Small intestine (tissue), 7 donors: ENCODE results near the gene EEF1A2. TPM values are rescaled to one million over a fixed set of nuclear protein-coding genes. Genes with fewer than 3 reads are reported as not detected.
A peak's percentile ranks its signal among the peaks of the same experiment; 100 is the strongest.

Experiments used
- DNase-seq, 2 donors: peaks; one replicate each; pipeline versions ENCODE4 v3.0.0 to v3.0.0-alpha.2; 2013
- FAIRE-seq: peaks from 2 replicates; lab custom pipeline; 2012; peaks lifted over from hg19 to GRCh38; lab: Jason Lieb, UNC
- H3K27ac ChIP-seq, 3 donors: one replicate each; pipeline ENCODE4 v1.5.1; 2013; ENCODE audit warnings: low read length in 2 of 3, mild to moderate bottlenecking in 2 of 3, control low read depth in 1 of 3, inconsistent platforms in 1 of 3, low read depth in 1 of 3, moderate library complexity in 1 of 3
- H3K27me3 ChIP-seq, 3 donors: one replicate each; pipeline ENCODE4 v1.6.1; 2013; ENCODE audit warnings: low read length in 3 of 3, inconsistent platforms in 1 of 3; ENCODE audit not compliant: control insufficient read depth in 3 of 3, insufficient read depth in 3 of 3
- H3K36me3 ChIP-seq, 3 donors: one replicate each; pipeline ENCODE4 v1.6.1; 2013; ENCODE audit warnings: low read length in 3 of 3, inconsistent platforms in 1 of 3, low read depth in 1 of 3, mild to moderate bottlenecking in 1 of 3, moderate library complexity in 1 of 3; ENCODE audit not compliant: control insufficient read depth in 3 of 3, insufficient read depth in 2 of 3
- H3K4me1 ChIP-seq, 3 donors: one replicate each; pipeline ENCODE4 v1.6.1; 2013; ENCODE audit warnings: low read length in 2 of 3, inconsistent platforms in 1 of 3, low read depth in 1 of 3, mild to moderate bottlenecking in 1 of 3, moderate library complexity in 1 of 3; ENCODE audit not compliant: control insufficient read depth in 3 of 3, insufficient read depth in 2 of 3
- H3K4me3 ChIP-seq, 3 donors: one replicate each; pipeline ENCODE4 v1.5.1; 2013; ENCODE audit warnings: low read length in 3 of 3, control low read depth in 1 of 3, inconsistent platforms in 1 of 3, low read depth in 1 of 3, mild to moderate bottlenecking in 1 of 3, moderate library complexity in 1 of 3
- H3K9me3 ChIP-seq, 2 donors: one replicate each; pipeline ENCODE4 v1.6.1; 2013; ENCODE audit warnings: low read depth in 1 of 2, low read length in 1 of 2; ENCODE audit not compliant: control insufficient read depth in 2 of 2, insufficient read depth in 1 of 2
- WGBS, 3 donors: extraction: QIAGEN DNeasy Blood & Tissue Kit; methylation state at CpG; one replicate each; pipeline ENCODE4 v1.1.7; 2013; 5-methylcytosine and 5-hydroxymethylcytosine counted together
- polyA plus RNA-seq, 4 donors: library from polyadenylated mRNA; stranded (reverse) in 3 of 4; unstranded in 1 of 4; fragments of 200-250 nt in 3 of 4; fragments of 120-200 nt in 1 of 4; gene quantifications; one replicate each; pipeline versions ENCODE4 v1.2.1 to v1.2.3, GENCODE V29; 2013
- donor health status: healthy with polysubstance abuse.
- donor health status: control.
- donor health status: control.
- donor health status: Bipolar disorder and iron deficiency.
- donor health status: healthy.

Gene EEF1A2
- polyA plus RNA-seq, 4 donors = 3.1 to 18.6 (median 9.7) TPM

DNA sequence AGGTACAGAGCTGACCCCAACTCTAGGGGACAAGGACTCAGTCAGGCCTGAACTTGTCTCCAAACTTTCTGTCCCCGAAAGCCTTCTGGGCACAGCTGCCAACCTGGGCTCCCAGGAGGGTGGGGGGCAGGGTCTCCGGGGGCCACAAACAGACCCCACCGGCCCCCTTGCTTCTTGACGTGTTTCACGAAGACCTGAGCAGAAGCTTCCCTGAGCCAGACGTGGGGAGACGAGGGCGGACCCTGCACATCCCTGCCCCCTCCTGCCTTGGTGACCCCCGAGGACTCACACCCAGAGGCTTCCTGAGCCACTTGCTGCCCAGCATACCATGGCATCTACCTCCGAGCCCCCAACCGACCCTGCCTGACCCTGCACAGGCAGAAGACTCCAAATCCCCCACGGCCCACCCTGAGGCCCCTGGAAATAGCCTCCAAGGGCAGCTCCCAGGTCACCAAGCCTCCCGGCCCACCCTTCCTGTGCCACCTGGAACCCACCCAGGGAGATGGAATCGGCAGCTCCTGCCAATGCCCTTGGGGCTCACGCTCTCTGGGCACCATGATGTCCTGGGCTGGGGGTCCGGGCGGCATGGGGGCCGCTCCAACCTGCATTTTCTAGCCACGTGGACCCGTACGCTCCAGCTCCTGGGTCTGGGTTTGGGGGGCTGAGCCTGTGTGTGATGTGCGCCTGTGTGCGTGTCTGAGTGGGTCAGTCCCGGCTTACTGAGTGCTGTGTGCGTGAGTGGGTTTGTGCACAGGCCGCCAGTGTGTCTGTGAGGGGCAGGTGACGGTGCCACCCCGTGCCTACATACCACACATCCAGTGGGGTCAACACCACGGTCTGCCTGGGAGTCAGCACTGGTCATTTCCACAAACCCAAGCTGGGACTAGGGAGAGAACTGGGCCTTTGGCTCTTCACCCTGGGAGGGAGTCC is 40.8 kb upstream of the EEF1A2 start:
- Histone ChIP-seq H3K4me1 (peaks cover 0 to 25% (median 2%) of the 10 kb centered on the region in 3 donors), H3K27me3 (peaks cover 0 to 4% (median 0%) of the 10 kb centered on the region in 3 donors), H3K36me3 (no peaks in the 10 kb centered on the region), H3K4me3 (no peak overlapping the region), H3K27ac (no peak overlapping the region), H3K9me3 (no peaks in the 10 kb centered on the region)
- WGBS, 3 donors = 83 to 88% (median 85%) methylated on average over 29 of the region's 29 CpGs
- DNase-seq = no peak
- FAIRE-seq = no peak

DNA sequence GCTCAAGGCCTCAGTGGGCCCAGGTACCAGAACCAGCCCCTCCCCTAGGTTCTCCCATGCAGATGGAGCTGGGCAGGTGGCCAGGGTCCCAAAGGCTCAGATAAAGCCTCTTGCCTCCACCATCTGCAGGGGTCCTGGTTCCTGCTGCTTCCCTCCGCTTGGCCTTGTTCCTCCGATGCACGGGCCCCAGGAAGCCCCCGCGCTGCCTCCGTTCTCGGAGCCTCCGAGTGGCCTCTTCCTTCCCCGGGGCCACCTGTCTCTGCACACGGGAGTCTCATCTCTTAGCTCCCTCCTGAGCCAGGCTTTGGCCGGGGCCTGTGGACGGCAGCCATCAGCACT is 40.2 kb upstream of the EEF1A2 start:
- Histone ChIP-seq H3K36me3 (no peaks in the 10 kb centered on the region), H3K27ac (no peak overlapping the region), H3K4me3 (no peak overlapping the region), H3K4me1 (peaks cover 0 to 22% (median 2%) of the 10 kb centered on the region in 3 donors), H3K27me3 (peaks cover 0 to 6% (median 0%) of the 10 kb centered on the region in 3 donors), H3K9me3 (no peaks in the 10 kb centered on the region)
- DNase-seq = no peak
- WGBS, 3 donors = 11 to 60% (median 28%) methylated on average over 12 of the region's 12 CpGs
- FAIRE-seq = no peak

DNA sequence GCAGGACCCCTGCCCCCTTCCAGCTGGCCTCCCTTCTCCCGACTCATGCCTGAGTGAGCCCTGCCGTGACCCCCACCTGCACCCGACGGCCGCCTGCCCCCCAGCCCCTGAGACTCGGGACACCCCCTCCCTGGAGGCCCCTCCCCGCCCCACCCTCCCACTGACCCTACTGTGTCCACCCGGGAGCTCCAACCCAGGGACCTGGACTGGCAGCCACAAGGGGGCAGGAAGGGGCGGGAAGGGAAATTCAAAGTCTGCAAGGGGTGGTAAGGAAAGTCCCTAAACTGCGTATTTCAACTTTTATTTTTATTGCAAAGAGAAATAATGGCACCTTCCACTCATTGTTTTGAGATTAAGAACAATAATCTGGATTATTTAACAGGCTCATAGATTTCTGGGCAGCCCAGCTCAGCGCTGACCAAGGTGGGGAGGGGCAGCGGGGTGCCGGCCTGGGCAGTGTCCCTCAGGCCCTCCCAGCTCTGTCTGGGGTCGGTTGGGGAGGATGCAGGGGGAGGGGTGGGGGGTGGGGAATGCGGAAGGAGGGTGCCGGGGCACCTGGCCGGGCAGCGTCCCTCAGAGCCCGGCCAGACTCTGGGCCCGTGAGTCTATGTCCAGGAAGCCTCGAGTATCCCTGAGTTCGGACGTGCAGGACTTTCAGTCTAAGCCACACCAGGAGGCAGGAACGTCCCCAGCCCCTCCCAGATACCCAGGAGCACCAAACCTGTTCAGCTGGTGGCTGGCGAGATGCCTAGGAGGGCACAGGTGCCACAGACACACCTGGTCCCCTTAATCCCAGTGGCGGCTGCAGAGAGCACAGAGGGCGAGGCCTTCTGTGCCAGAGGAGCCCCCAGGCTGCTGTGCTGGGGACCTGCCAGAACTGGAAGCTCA is 39.6 kb upstream of the EEF1A2 start:
- Histone ChIP-seq H3K4me3 (peak overlapping the region in 2 of 3 donors; percentile 5 to 17), H3K4me1 (peaks cover 0 to 23% (median 2%) of the 10 kb centered on the region in 3 donors), H3K9me3 (no peaks in the 10 kb centered on the region), H3K36me3 (no peaks in the 10 kb centered on the region), H3K27me3 (peaks cover 0 to 7% (median 0%) of the 10 kb centered on the region in 3 donors), H3K27ac (peak overlapping the region in 1 of 3 donors; percentile 89)
- 8 to 34% (median 13%) methylated on average over 26 to 27 of the region's 27 CpGs for WGBS, 3 donors
- DNase-seq = peak in 1 of 2 donors; percentile 84
- FAIRE-seq = no peak

DNA sequence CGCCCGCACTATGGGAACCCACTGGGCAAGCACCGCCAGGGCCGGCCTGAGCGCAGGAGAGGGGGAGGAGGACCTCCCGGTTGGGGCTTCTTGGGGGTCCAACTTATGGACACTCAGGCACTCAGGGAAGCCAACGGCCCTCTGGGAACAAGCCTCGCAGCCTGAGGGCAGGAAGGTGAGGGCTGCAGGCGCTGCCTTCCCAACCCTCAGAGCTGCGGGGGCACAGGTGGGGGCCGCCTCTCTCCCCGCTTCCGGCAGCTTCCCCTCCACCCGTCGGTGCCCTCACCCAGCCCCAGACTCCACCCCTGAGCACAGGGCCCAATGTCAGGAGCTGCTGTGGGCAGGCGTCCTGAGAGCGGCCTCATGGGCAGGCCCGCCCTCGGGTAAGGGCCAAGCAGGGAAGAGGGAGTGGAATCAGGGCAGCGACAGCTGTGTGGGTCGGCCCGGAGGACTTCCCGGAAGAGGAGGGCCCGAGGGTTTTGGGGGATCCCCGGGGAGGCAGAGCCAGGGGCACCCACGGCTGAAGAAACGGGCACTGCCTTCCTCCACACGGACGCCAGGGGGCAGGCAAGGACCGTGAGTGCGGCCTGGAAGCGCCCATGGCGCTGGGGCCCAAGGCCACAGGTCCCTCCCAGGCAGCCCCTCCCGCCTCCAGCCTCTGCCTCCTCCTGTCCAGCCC is 38.8 kb upstream of the EEF1A2 start:
- FAIRE-seq (no peak), DNase-seq (peak; percentile 92 to 98)
- Histone ChIP-seq H3K4me1 (peaks cover 0 to 23% (median 2%) of the 10 kb centered on the region in 3 donors), H3K36me3 (no peaks in the 10 kb centered on the region), H3K27me3 (peaks cover 0 to 9% (median 0%) of the 10 kb centered on the region in 3 donors), H3K27ac (peak overlapping the region; percentile 57 to 98 (median 89)), H3K4me3 (peak overlapping the region in 2 of 3 donors; percentile 17 to 71), H3K9me3 (no peaks in the 10 kb centered on the region)
- 1 to 9% (median 3%) methylated on average over 27 to 34 of the region's 34 CpGs for WGBS, 3 donors

DNA sequence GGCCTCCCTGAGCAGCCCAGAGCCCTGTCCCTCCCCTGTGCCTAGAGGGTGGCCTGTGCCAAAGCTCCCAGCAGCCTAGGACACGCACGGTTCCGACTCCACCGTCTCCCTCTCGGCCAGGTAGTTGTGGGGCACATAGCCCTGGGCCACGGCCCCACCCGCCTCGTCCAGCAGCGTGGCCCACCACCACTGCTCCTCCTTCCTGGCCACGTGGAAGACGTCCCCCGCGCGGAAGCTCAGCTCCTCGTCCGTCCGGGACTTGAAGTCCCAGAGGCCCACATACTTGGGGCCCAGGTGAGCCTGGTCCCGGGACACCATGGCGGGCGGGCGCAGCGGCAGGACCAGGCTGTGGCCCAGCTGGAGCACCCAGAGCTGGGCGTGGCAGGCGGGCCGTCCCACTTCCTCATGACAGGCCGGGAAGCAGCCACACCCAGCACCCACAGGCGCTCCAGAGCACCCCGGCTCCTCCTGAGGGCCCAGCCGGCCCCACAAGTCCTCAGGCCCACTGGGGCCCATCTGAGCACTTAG is 38.2 kb upstream of the EEF1A2 start, which contains the start of gene PTK6:
PTK6 (minus strand) TSS at position 380 of the 528 bp plus-strand sequence; CDS start at position 318, 62 bp downstream.
- WGBS, 3 donors = 7 to 55% (median 38%) methylated on average over 13 to 29 of the region's 29 CpGs
- Histone ChIP-seq H3K27ac (peak within 1 kb of the TSS; percentile 57 to 98 (median 89)), H3K27me3 (peaks cover 0 to 9% (median 0%) of the 10 kb centered on the region in 3 donors), H3K4me3 (peak within 1 kb of the TSS; percentile 17 to 71 (median 42)), H3K36me3 (no peaks in the 10 kb centered on the region), H3K4me1 (peaks cover 0 to 23% (median 2%) of the 10 kb centered on the region in 3 donors), H3K9me3 (no peaks in the 10 kb centered on the region)
- no peak for FAIRE-seq
- DNase-seq = peak; percentile 54 to 88

DNA sequence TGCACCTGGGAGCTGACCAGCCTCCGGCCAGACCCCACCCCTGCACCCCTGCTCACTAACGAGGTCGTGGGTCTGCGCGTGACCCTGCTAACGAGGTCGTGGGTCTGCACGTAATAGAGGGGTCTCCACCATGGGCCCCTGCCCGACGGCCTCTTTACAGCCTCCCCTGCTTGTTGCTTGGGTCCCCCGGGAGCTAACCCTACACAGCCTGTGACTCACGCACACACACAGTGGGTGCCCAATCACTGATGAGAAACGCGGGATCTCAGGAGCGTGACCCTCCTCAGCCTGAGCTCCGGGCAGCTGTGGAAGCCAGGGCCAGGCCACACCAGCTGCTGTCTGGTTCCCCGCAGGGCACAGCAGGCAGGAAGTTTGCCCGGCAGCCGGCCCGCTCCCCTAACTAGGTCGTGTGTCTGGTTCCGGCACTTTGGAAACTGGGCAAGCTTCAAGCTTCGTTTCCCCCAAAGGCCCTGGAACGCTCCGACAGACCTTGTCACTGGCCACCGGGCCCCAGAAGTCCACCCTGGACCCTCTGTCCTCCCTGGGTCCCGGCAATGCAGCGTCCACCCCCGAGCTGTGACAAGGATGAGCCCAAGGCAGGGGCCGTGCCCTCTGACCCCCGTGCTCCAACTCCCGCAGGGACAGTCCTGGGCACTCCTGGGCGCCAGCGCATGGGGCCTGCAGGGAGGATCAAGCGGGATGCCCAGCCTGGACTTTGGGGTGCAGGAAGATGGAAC is 37.5 kb upstream of the EEF1A2 start:
- DNase-seq (peak in 1 of 2 donors; percentile 55), FAIRE-seq (no peak)
- Histone ChIP-seq H3K4me3 (peak overlapping the region in 2 of 3 donors; percentile 42 to 71), H3K36me3 (no peaks in the 10 kb centered on the region), H3K9me3 (no peaks in the 10 kb centered on the region), H3K4me1 (peaks cover 0 to 23% (median 2%) of the 10 kb centered on the region in 3 donors), H3K27ac (peak overlapping the region in 2 of 3 donors; percentile 89 to 98), H3K27me3 (peaks cover 0 to 9% (median 0%) of the 10 kb centered on the region in 3 donors)
- WGBS, 3 donors = 29 to 62% (median 41%) methylated on average over 35 of the region's 35 CpGs
